ENCODE data around the gene PROSER3.

- TF ChIP-seq POLR2A (IDR thresholded peaks at IDR 0.05) (no peak), CTCF (IDR thresholded peaks at IDR 0.05) (no peak), POLR2AphosphoS5 (IDR thresholded peaks at IDR 0.05) (no peak)
These were observed 35.1 kb upstream of the PROSER3 start for GRCh38 chr19:35722897-35723296.
